KMS-11 (cell line): ENCODE data around the gene APOL4.
"Not testable (repeated sequence)": the region's sequence is repeated elsewhere in the genome, so short reads cannot be mapped to it uniquely, and the experiment has no call there.

ENCODE experiments used
- H2AFZ ChIP-seq: fragments of 200-600 bp; sonication (generic); 2 replicates; pipeline ENCODE4 v1.6.1; 2016; ENCODE audit warnings: antibody characterized with exemption, mixed run types, low read depth
- H3K27ac ChIP-seq: fragments of 200-600 bp; sonication (generic); 2 replicates; pipeline ENCODE4 v1.6.1; 2016; ENCODE audit warnings: mild to moderate bottlenecking, mixed run types
- H3K27me3 ChIP-seq: fragments of 200-600 bp; sonication (generic); 2 replicates; pipeline ENCODE4 v1.6.1; 2017; ENCODE audit warnings: mild to moderate bottlenecking, low read depth, mixed run types, moderate library complexity; ENCODE audit not compliant: insufficient read depth
- H3K36me3 ChIP-seq: fragments of 200-600 bp; sonication (generic); 2 replicates; pipeline ENCODE4 v1.6.1; 2017; ENCODE audit warnings: mild to moderate bottlenecking, mixed run types; ENCODE audit not compliant: insufficient read depth
- H3K4me1 ChIP-seq: fragments of 200-600 bp; sonication (generic); 2 replicates; pipeline ENCODE4 v1.6.1; 2016; ENCODE audit warnings: mild to moderate bottlenecking, low read depth, mixed run types; ENCODE audit not compliant: poor library complexity, severe bottlenecking
- H3K4me2 ChIP-seq: fragments of 200-600 bp; sonication (generic); 2 replicates; pipeline ENCODE4 v1.7.0; 2016; ENCODE audit warnings: mild to moderate bottlenecking, mixed run types
- H3K4me3 ChIP-seq: fragments of 200-600 bp; sonication (generic); IDR thresholded peaks from 2 replicates; pipeline ENCODE4 v1.6.1; 2017; ENCODE audit warnings: low read depth, low read length, mixed read lengths; ENCODE audit not compliant: insufficient read depth
- H3K79me2 ChIP-seq: fragments of 200-600 bp; sonication (generic); 2 replicates; pipeline ENCODE4 v1.6.1; 2016; ENCODE audit warnings: low read depth, mixed run types; ENCODE audit not compliant: insufficient read depth
- H3K9ac ChIP-seq: fragments of 200-600 bp; sonication (generic); 2 replicates; pipeline ENCODE4 v1.6.1; 2016; ENCODE audit warnings: mild to moderate bottlenecking, mixed run types
- H4K20me1 ChIP-seq: fragments of 200-600 bp; sonication (generic); 2 replicates; pipeline ENCODE4 v1.6.1; 2016; ENCODE audit warnings: mild to moderate bottlenecking, mixed run types; ENCODE audit not compliant: insufficient read depth
- TF ChIP-seq, protein P1 (sequence below): fragments of 200-600 bp; sonication (generic); conservative IDR thresholded peaks from 2 replicates; pipeline ENCODE4 v1.6.1; 2017; ENCODE audit warnings: low read depth, mild to moderate bottlenecking, antibody characterized with exemption, low read length, moderate library complexity, mixed read lengths

APOL4 gene

DNA sequence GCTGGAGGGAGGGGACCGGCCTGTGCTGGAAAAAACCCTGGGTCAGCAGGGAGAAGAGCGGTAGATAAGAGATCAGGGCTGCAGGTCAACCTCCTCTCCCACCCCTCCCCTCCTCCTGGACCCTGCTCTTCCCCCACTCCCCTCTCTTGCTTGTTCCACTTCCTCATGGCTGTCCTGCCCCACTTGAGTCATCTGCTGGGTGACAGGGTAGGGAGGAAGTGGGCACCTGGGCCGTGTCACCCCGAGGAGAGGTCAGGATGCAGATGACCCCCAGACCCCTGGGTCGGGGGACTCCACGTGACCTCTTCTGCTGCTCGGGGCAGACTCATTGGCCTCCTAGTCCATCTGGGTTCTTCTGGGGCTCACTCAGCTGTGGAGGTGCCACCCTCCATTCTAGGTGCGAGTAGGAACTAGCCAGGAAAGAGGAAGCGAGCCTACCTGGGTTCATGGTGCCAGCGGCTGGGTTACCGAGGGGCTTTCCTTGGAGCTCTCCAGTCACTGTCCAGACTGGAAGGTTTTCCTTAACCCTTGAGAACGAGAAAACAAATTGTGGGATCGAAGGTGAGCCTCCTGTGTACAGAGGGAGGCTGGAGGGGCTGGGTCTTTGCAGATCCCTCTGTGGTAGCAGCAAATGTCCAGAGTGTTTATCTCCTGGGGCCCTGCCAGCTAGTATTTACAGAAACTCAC lies 31.2 kb upstream of the APOL4 start:
- Histone ChIP-seq H3K4me1 (peaks cover 20% of the 10 kb centered on the region), H2AFZ (no peak overlapping the region), H4K20me1 (no peaks in the 10 kb centered on the region), H3K27me3 (no peaks in the 10 kb centered on the region), H3K4me3 (no peak overlapping the region), H3K4me2 (no peak overlapping the region), H3K36me3 (no peaks in the 10 kb centered on the region), H3K27ac (no peak overlapping the region), H3K79me2 (peaks cover 20% of the 10 kb centered on the region), H3K9ac (no peak overlapping the region)
- TF ChIP-seq, protein P1, sequence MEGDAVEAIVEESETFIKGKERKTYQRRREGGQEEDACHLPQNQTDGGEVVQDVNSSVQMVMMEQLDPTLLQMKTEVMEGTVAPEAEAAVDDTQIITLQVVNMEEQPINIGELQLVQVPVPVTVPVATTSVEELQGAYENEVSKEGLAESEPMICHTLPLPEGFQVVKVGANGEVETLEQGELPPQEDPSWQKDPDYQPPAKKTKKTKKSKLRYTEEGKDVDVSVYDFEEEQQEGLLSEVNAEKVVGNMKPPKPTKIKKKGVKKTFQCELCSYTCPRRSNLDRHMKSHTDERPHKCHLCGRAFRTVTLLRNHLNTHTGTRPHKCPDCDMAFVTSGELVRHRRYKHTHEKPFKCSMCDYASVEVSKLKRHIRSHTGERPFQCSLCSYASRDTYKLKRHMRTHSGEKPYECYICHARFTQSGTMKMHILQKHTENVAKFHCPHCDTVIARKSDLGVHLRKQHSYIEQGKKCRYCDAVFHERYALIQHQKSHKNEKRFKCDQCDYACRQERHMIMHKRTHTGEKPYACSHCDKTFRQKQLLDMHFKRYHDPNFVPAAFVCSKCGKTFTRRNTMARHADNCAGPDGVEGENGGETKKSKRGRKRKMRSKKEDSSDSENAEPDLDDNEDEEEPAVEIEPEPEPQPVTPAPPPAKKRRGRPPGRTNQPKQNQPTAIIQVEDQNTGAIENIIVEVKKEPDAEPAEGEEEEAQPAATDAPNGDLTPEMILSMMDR: no peak

DNA sequence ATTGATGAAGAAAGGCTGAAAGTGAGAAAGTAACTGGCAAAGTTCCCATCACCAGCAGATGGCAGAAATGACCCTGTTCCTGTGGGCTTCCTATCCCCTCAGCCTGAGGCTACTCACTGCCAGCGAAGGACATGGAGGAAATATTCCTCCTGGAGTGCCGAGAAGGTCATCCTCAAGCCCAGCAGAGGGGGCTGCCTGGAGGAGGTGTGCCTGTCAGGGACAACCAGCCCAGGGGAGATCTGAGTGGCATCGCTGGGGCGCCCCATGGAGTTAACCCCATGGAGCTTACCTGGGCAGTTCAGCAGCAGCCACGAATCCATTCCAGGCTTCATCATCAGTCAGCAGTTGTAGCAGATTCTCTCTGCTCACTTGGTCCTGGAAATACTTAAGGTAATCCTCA lies 29.4 kb upstream of the APOL4 start:
- H3K4me3 ChIP-seq, H3K27ac ChIP-seq, H2AFZ ChIP-seq, H3K79me2 ChIP-seq, H4K20me1 ChIP-seq, H3K4me2 ChIP-seq, H3K9ac ChIP-seq, H3K36me3 ChIP-seq, H3K27me3 ChIP-seq: not testable (repeated sequence)
- peaks cover 10% of the 10 kb centered on the region for H3K4me1 ChIP-seq

DNA sequence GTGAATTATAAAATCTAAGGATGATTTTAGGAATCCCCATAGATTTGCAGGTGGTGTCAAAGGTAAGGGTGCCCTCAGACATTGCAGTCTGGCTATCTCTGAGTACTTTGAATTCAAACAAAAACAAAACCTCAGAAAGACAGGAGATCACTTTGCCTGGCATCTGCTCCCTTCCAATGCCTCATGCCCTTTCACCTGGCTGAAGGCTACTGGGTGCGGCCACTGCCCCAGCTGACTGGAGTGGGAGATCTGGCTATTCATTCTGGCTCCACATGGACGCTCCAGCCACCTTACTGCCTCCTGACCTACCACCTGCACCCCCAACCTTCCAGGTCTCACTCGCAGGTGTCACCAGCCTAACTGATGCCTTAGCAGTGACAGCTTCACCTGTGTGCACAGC lies 28.0 kb upstream of the APOL4 start:
- not testable (repeated sequence) for H3K9ac ChIP-seq, H3K79me2 ChIP-seq, H3K4me3 ChIP-seq, H3K4me2 ChIP-seq, H3K27me3 ChIP-seq, H2AFZ ChIP-seq, H3K27ac ChIP-seq, H3K36me3 ChIP-seq, H3K4me1 ChIP-seq, H4K20me1 ChIP-seq

DNA sequence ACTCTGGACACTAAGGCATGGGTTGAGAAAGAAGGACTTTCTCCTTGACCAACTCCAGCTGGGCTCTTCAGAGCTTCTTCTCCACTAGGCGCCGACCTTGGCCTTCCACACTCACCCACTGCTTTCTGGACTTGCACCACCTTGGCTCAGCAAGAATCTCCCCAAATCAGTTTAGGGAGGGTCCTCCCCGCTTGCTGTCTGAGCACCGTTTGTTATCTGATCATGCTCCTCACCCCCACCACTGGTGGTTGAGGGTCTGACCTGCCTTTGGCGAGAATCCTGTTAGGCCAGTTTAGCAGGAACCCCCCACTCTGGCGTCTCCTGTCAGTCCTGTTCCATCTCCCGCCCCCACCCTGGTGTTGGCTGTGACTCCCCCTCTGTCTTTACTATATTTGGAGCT lies 27.3 kb upstream of the APOL4 start:
- no peak overlapping the region for H3K4me2 ChIP-seq
- no peaks in the 10 kb centered on the region for H3K27me3 ChIP-seq
- H2AFZ ChIP-seq: no peak overlapping the region
- H3K36me3 ChIP-seq: no peaks in the 10 kb centered on the region
- H3K9ac ChIP-seq: no peak overlapping the region
- no peak overlapping the region for H3K27ac ChIP-seq
- H4K20me1 ChIP-seq: no peaks in the 10 kb centered on the region
- peaks cover 3% of the 10 kb centered on the region for H3K4me1 ChIP-seq
- H3K4me3 ChIP-seq: no peak overlapping the region
- TF ChIP-seq, protein P1: no peak
- no peaks in the 10 kb centered on the region for H3K79me2 ChIP-seq

DNA sequence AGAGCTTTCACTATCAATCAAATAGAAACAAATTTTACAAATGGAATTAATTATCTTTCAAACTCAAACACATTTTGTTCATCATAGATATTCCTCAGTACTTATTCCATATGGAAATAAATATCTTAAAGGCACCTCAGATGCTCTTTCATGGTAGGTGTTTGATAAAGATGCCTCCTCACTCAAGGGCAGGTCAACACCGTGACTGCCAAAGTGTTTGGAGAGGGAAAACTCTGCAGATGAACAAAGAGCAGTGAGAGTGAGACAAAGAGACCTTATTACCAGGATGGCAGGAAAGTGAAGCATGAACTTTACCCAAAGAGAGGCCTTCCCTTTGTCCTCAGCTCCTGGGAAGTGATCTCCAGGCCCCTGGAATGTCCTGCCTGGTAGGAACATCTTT lies 26.8 kb upstream of the APOL4 start:
- H3K27ac ChIP-seq, H2AFZ ChIP-seq, H4K20me1 ChIP-seq, H3K36me3 ChIP-seq, H3K79me2 ChIP-seq, H3K9ac ChIP-seq, H3K27me3 ChIP-seq, H3K4me2 ChIP-seq, H3K4me1 ChIP-seq, H3K4me3 ChIP-seq: not testable (repeated sequence)

DNA sequence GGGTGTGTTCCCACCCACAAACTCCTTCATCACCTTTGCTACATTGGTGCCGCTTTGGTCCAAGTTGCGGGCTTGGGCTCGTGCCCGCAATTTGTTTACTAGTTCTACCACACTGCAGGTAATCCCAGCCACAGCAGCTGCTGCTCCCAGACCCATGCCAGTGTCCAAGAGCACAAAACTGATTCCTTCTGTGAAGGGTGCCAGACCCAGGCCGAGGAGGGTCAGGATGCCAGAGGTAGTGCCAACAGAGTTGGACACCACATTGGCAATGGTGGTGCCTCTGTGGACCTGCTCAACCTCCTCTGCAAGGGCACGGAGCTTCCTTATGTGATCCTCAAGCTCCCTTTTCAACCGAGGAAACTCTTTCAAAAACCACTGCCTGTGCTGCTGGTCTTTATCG lies 26.2 kb upstream of the APOL4 start:
- Histone ChIP-seq H2AFZ (no peak overlapping the region), H3K27me3 (no peaks in the 10 kb centered on the region), H3K4me2 (no peak overlapping the region), H3K36me3 (no peaks in the 10 kb centered on the region), H3K4me3 (no peak overlapping the region), H4K20me1 (no peaks in the 10 kb centered on the region), H3K4me1 (peaks cover 3% of the 10 kb centered on the region), H3K9ac (no peak overlapping the region), H3K27ac (no peak overlapping the region), H3K79me2 (no peaks in the 10 kb centered on the region)
- TF ChIP-seq, protein P1: no peak
